ENCODE results near the gene PRSS27. TPM values are rescaled to one million over a fixed set of nuclear protein-coding genes. Genes with fewer than 3 reads are reported as not detected.

PRSS27 gene
- total RNA-seq, 6 donors from 2014 or later = 0.91 to 8.1 (median 1.8) TPM

DNA sequence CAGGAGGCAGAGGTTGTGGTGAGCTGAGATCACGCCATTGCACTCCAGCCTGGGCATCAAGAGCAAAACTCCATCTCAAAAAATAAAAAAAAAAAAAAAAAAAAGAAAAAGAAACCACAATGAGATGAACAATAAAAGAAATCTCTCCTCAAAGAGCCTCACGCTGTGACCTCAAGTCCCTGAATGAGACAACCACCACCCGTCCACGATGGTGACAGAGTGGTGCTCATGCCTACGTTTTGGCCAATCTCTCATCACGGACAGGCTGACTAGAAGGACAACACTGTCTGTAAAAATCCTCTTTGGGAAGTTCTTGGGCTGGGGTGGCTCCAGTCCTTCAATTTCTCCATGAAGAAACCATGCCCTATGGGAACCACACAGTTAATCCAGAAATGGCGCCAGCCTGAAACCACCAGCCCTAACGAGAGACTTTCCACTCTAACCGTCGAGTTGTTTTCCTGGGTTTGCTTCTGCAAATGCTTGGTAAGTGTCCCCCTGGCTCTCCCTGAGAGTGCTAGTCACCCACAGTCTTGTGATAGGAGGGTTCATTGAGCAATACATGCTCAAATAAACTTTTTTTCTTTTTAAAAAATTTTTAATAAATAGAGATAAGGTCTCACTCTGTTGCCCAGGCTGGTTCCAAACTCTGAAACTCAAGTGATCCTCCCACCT lies 15.0 kb upstream of the PRSS27 start:
- 56 to 70% methylated on average over 10 of the region's 10 CpGs for WGBS, 2 donors
- TF ChIP-seq POLR2A (IDR thresholded peaks at IDR 0.05) = no peak
- TF ChIP-seq POLR2AphosphoS5 (IDR thresholded peaks at IDR 0.05) = no peak
- TF ChIP-seq CTCF (IDR thresholded peaks at IDR 0.05) = no peak
- TF ChIP-seq EP300 (IDR thresholded peaks at IDR 0.05) = no peak
- ATAC-seq (ENCODE audit: low FRiP score in 2 of 2) = no peak

DNA sequence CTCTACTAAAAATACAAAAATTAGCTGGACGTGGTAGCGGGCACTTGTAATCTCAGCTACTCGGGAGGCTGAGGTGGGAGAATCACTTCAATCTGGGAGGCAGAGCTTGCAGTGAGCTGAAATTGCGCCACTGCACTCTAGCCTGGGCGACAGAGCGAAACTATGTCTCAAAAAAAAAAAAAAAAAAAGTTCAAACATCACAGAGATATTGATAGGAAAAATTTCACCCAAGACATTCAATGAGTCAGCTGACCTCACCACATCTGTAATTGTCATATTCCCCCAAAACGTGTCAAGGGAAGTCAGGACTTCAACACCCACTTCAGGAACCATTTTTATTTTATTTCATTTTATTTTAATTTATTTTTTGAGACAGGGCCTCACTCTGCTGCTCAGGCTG lies 8.0 kb upstream of the PRSS27 start:
- H3K9me3 ChIP-seq = no peaks in the 10 kb centered on the region
- ATAC-seq (ENCODE audit: low FRiP score in 2 of 2) (no peak), DNase-seq (no peak)
- WGBS, 2 donors = 83 to 86% methylated on average over 7 of the region's 7 CpGs
- no peaks in the 10 kb centered on the region for H3K27me3 ChIP-seq
- TF ChIP-seq POLR2AphosphoS5 (IDR thresholded peaks at IDR 0.05) (no peak), POLR2A (IDR thresholded peaks at IDR 0.05) (no peak), EP300 (IDR thresholded peaks at IDR 0.05) (no peak), CTCF (IDR thresholded peaks at IDR 0.05) (no peak)
- no peak overlapping the region for H3K27ac ChIP-seq
- no peaks in the 10 kb centered on the region for H3K36me3 ChIP-seq
- H3K4me1 ChIP-seq = no peaks in the 10 kb centered on the region
- no peak overlapping the region for H3K4me3 ChIP-seq

More for the DNA sequence above, 15.0 kb upstream of the PRSS27 start:
- Histone ChIP-seq H3K27me3 (no peaks in the 10 kb centered on the region), H3K9me3 (no peaks in the 10 kb centered on the region), H3K4me3 (no peak overlapping the region), H3K27ac (peak overlapping the region in 1 of 4 donors; percentile 21), H3K36me3 (no peaks in the 10 kb centered on the region), H3K4me1 (no peaks in the 10 kb centered on the region)
- no peak for DNase-seq

GRCh38 chr16:2726923-2727322 lies 6.9 kb upstream of the PRSS27 start:
- no peaks in the 10 kb centered on the region for H3K27me3 ChIP-seq
- no peak for TF ChIP-seq POLR2AphosphoS5 (IDR thresholded peaks at IDR 0.05)
- no peak for TF ChIP-seq CTCF (IDR thresholded peaks at IDR 0.05)
- TF ChIP-seq EP300 (IDR thresholded peaks at IDR 0.05) = no peak
- no peak for TF ChIP-seq POLR2A (IDR thresholded peaks at IDR 0.05)
- ATAC-seq (ENCODE audit: low FRiP score in 2 of 2) = no peak

DNA sequence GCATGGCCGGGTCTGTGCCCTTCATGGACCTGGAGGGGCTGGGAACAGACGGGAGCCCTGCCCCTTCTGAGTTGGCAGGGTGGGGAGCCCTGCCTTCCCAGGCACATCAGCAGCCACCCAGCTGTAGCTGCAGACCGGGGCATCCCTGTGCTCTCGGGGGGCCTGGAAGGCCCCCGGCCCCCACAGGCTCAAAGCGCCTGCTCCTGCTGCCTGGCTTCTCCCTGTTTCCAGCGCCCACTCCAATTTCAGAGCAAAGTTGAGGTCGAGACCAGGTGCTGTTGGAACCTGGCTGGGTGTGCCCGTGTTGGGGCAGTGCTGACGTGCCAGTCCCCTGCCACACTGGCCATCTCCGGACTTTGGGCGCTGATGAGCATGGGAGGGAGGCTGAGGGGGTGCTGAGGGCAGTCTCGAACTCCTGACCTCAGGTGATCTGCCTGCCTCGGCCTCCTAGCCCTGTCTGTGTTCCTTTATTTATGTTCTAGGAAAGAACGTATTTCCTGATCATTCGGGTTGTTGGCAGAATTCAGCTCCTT lies 4.9 kb upstream of the PRSS27 start:
- no peak overlapping the region for H3K4me3 ChIP-seq
- no peaks in the 10 kb centered on the region for H3K27me3 ChIP-seq
- H3K36me3 ChIP-seq = no peaks in the 10 kb centered on the region
- no peak for TF ChIP-seq CTCF (IDR thresholded peaks at IDR 0.05)
- TF ChIP-seq POLR2AphosphoS5 (IDR thresholded peaks at IDR 0.05) = no peak
- TF ChIP-seq EP300 (IDR thresholded peaks at IDR 0.05) = no peak
- TF ChIP-seq POLR2A (IDR thresholded peaks at IDR 0.05) = no peak
- ATAC-seq (ENCODE audit: low FRiP score in 2 of 2) (no peak), DNase-seq (peak in 1 of 2 donors; percentile 72)
- H3K27ac ChIP-seq = no peak overlapping the region
- peaks cover 3 to 18% (median 14%) of the 10 kb centered on the region in 4 donors for H3K4me1 ChIP-seq
- WGBS, 2 donors = 68 to 69% methylated on average over 13 to 16 of the region's 16 CpGs
- H3K9me3 ChIP-seq = no peaks in the 10 kb centered on the region

More at GRCh38 chr16:2726923-2727322, 6.9 kb upstream of the PRSS27 start:
- no peak for DNase-seq
- Histone ChIP-seq H3K36me3 (no peaks in the 10 kb centered on the region), H3K27ac (no peak overlapping the region), H3K9me3 (no peaks in the 10 kb centered on the region), H3K4me3 (no peak overlapping the region), H3K4me1 (peaks cover 0 to 2% (median under 1%) of the 10 kb centered on the region in 4 donors)
- WGBS, 2 donors = 77 to 83% methylated on average over 5 of the region's 5 CpGs

Data from upper lobe of left lung (tissue), 6 donors.